HepG2 (cell line): ENCODE results near the gene RBBP5. TPM values are rescaled to one million over a fixed set of nuclear protein-coding genes. Genes with fewer than 3 reads are reported as not detected.
A peak's percentile ranks its signal among the peaks of the same experiment; 100 is the strongest.

Experiments used
- ATAC-seq: fragments of 200-7000 bp; cut with Tn5 transposase; 3 replicates; pipeline ENCODE4 v1.9.1; 2020; ENCODE audit warnings: mild to moderate bottlenecking, moderate library complexity
- BruUV-seq: library from RNA; stranded (reverse); fragments of 400-500 nt; replicated peaks from 2 replicates; lab custom pipeline; 2021; lab: Mats Ljungman, UMichigan
- CTCF ChIA-PET: fragments of 300-600 bp; formaldehyde crosslinking; extraction: SDS; loops from one replicate; lab custom pipeline; 2021; ENCODE audit warnings: low total read pairs, inconsistent platforms, low intra/inter-chr PET ratio; lab: Yijun Ruan, JAX
- POLR2A ChIA-PET: fragments of 350-600 bp; sonication (Branson Sonifier 250); formaldehyde crosslinking; loops from one replicate; lab custom pipeline; 2020; ENCODE audit warnings: antibody characterized with exemption, inconsistent platforms; lab: Yijun Ruan, JAX
- DNase-seq: peaks from one replicate; pipeline ENCODE4 v3.0.0-alpha.2; 2015; ENCODE audit warnings: low spot score
- FAIRE-seq: peaks from 3 replicates; lab custom pipeline; 2011; peaks lifted over from hg19 to GRCh38; lab: Jason Lieb, UNC
- H2AFZ ChIP-seq: one replicate; pipeline ENCODE4 v1.6.1; 2011; ENCODE audit warnings: low read length, inconsistent platforms
- H3K27ac ChIP-seq: fragments of 300-600 bp; 3 replicates; pipeline ENCODE4 v1.8.0; 2011; ENCODE audit warnings: mixed run types, mild to moderate bottlenecking, mixed read lengths, low read length, inconsistent platforms; ENCODE audit not compliant: insufficient read depth; ENCODE audit errors: extremely low read length
- H3K27me3 ChIP-seq, 2 experiments: fragments of 200-600 bp in 1 of 2; 2 replicates in 1 of 2; 3 replicates in 1 of 2; pipeline versions ENCODE4 v1.6.0 to v1.8.0; 2011; ENCODE audit warnings: low read length in 2 of 2, mild to moderate bottlenecking in 2 of 2, moderate library complexity in 2 of 2, inconsistent platforms in 1 of 2; ENCODE audit not compliant: insufficient read depth in 2 of 2, control insufficient read depth in 1 of 2
- H3K36me3 ChIP-seq, 2 experiments: fragments of 200-600 bp in 1 of 2; replicated peaks in 1 of 2; 2 replicates in 1 of 2; 3 replicates in 1 of 2; pipeline versions ENCODE4 v1.5.1 to v1.8.0; 2011; ENCODE audit warnings: low read length in 2 of 2, inconsistent platforms in 1 of 2; ENCODE audit not compliant: insufficient read depth in 2 of 2, control insufficient read depth in 1 of 2
- H3K4me1 ChIP-seq: 2 replicates; pipeline ENCODE4 v1.5.1; 2012; ENCODE audit warnings: low read length, inconsistent platforms; ENCODE audit not compliant: insufficient read depth
- H3K4me2 ChIP-seq: 2 replicates; pipeline ENCODE4 v1.6.0; 2011; ENCODE audit warnings: low read depth, low read length, inconsistent platforms
- H3K4me3 ChIP-seq, 3 experiments: fragments of 200-600 bp in 1 of 3; sonication (generic), shearing (Covaris generic) in 1 of 3; replicated peaks in 1 of 3; 2 replicates each; pipeline ENCODE4 v1.5.1; 2011 to 2016; ENCODE audit warnings: low read length in 3 of 3, inconsistent platforms in 2 of 3, low read depth in 2 of 3, mild to moderate bottlenecking in 2 of 3, control low read depth in 1 of 3, mixed read lengths in 1 of 3; ENCODE audit not compliant: insufficient read depth in 1 of 3
- H3K79me2 ChIP-seq: one replicate; pipeline ENCODE4 v1.6.1; 2011; ENCODE audit warnings: low read length, inconsistent platforms; ENCODE audit not compliant: insufficient read depth
- H3K9ac ChIP-seq: 2 replicates; pipeline ENCODE4 v1.6.0; 2011; ENCODE audit warnings: mild to moderate bottlenecking, low read depth, low read length, inconsistent platforms; ENCODE audit not compliant: insufficient read depth
- H3K9me3 ChIP-seq: 2 replicates; pipeline ENCODE4 v1.5.1; 2012; ENCODE audit warnings: mild to moderate bottlenecking, low read length
- H4K20me1 ChIP-seq: 2 replicates; pipeline ENCODE4 v1.6.0; 2011; ENCODE audit warnings: inconsistent platforms, mild to moderate bottlenecking, low read length, moderate library complexity; ENCODE audit not compliant: insufficient read depth
- ESRRA ChIP-seq: sonication (generic); formaldehyde crosslinking; IDR thresholded peaks from 2 replicates; pipeline ENCODE4 v1.5.1; 2020; ENCODE audit warnings: mild to moderate bottlenecking, low read depth, missing genetic modification reagents
- HES4 ChIP-seq: sonication (generic); formaldehyde crosslinking; IDR thresholded peaks from 2 replicates; pipeline ENCODE4 v1.9.0; 2021; ENCODE audit warnings: mild to moderate bottlenecking, missing genetic modification reagents, borderline replicate concordance
- HNRNPH1 ChIP-seq: fragments of 200-400 bp; formaldehyde crosslinking; optimal IDR thresholded peaks from 2 replicates; pipeline ENCODE3; 2017; ENCODE audit warnings: mild to moderate bottlenecking, low read depth, low read length
- JUN ChIP-seq: sonication (generic); formaldehyde crosslinking; IDR thresholded peaks from 2 replicates; pipeline ENCODE4 v1.4.0; 2020; ENCODE audit warnings: mild to moderate bottlenecking, missing genetic modification reagents
- JUNB ChIP-seq: sonication (generic); formaldehyde crosslinking; IDR thresholded peaks from 2 replicates; pipeline ENCODE4 v1.8.0; 2022; ENCODE audit warnings: missing genetic modification reagents, mild to moderate bottlenecking, borderline replicate concordance
- KAT7 ChIP-seq: IDR thresholded peaks from 2 replicates; pipeline ENCODE4 v1.6.1; 2018; ENCODE audit warnings: borderline replicate concordance, missing compliant biosample characterization
- MAFF ChIP-seq: IDR thresholded peaks from 2 replicates; pipeline ENCODE4 v1.6.1; 2011; ENCODE audit warnings: low read depth, low read length, improper control_type of control experiment
- MAFK ChIP-seq, 2 experiments: IDR thresholded peaks in 1 of 2; conservative IDR thresholded peaks in 1 of 2; 2 replicates each; pipeline ENCODE4 v1.6.1; 2011; ENCODE audit warnings: improper control_type of control experiment in 2 of 2, low read length in 2 of 2
- NFYB ChIP-seq: sonication (generic); formaldehyde crosslinking; IDR thresholded peaks from 2 replicates; pipeline ENCODE4 v1.4.0; 2020; ENCODE audit warnings: missing genetic modification reagents
- PHF20 ChIP-seq: sonication (generic); formaldehyde crosslinking; IDR thresholded peaks from 2 replicates; pipeline ENCODE4 v1.5.0; 2020; ENCODE audit warnings: mild to moderate bottlenecking, missing genetic modification reagents
- TBX2 ChIP-seq: sonication (generic); formaldehyde crosslinking; IDR thresholded peaks from 2 replicates; pipeline ENCODE4 v1.5.0; 2020; ENCODE audit warnings: missing genetic modification reagents, mild to moderate bottlenecking, borderline replicate concordance
- THYN1 ChIP-seq: sonication (generic); formaldehyde crosslinking; IDR thresholded peaks from 2 replicates; pipeline ENCODE4 v1.8.1; 2023; ENCODE audit warnings: low read depth, mild to moderate bottlenecking, moderate library complexity, missing genetic modification reagents, borderline replicate concordance
- ZFYVE20 ChIP-seq: sonication (generic); formaldehyde crosslinking; IDR thresholded peaks from 2 replicates; pipeline ENCODE4 v1.8.0; 2023; ENCODE audit warnings: low read depth, mild to moderate bottlenecking, moderate library complexity, missing genetic modification reagents, borderline replicate concordance
- ZNF138 ChIP-seq: sonication (generic); formaldehyde crosslinking; IDR thresholded peaks from 2 replicates; pipeline ENCODE4 v1.5.0; 2020; ENCODE audit warnings: mild to moderate bottlenecking, low read depth, missing genetic modification reagents
- WGBS: methylation state at CpG from one replicate; pipeline ENCODE4 v1.1.6; 2017; ENCODE audit warnings: low lambda C conversion rate; 5-methylcytosine and 5-hydroxymethylcytosine counted together
- in situ Hi-C: cut with HindIII; loops from 2 replicates; pipeline ENCODE4 v1.10.0; 2017; ENCODE audit warnings: low pct_unique_long_range_greater_than_20kb; ENCODE audit not compliant: extremely low pct_ligation_motif_present
- intact Hi-C: fragments of 100-400 bp; cut with micrococcal nuclease; formaldehyde crosslinking; loops from one replicate; pipeline ENCODE4 v1.10.0; 2022; ENCODE audit not compliant: unreplicated experiment
- polyA plus RNA-seq, 8 experiments: library from polyadenylated mRNA; depleted of rRNA in 3 of 8; stranded (reverse) in 7 of 8; unstranded in 1 of 8; fragments of >200 nt; fragmentation: Illumina TruSeq in 4 of 8; extraction: Trizol in 4 of 8; gene quantifications; 2 replicates each; pipeline versions ENCODE4 v1.2.1 to v1.2.3, GENCODE V29; 2011 to 2016; ENCODE audit warnings: low read depth in 4 of 8, missing spikeins in 1 of 8, mixed read lengths in 1 of 8; ENCODE audit not compliant: insufficient read depth in 1 of 8
- total RNA-seq, 5 experiments: library from RNA; depleted of rRNA; stranded (reverse); fragments of >200 nt; fragmentation: Illumina TruSeq; extraction: Trizol; gene quantifications; 2 replicates each; pipeline ENCODE4 v1.2.3, GENCODE V29; 2016; ENCODE audit warnings: low read depth in 1 of 5
- TF ChIP-seq, protein P1 (sequence below): sonication (generic); formaldehyde crosslinking; IDR thresholded peaks from 2 replicates; pipeline ENCODE4 v1.4.0; 2020; ENCODE audit warnings: missing genetic modification reagents, mild to moderate bottlenecking, borderline replicate concordance

The RBBP5 gene
- total and polyA plus RNA-seq, 2 of the 13 experiments (the other 11 are each of a cell fraction or from before 2014, with no cell fraction given), result 6.6 to 17.1 TPM

DNA sequence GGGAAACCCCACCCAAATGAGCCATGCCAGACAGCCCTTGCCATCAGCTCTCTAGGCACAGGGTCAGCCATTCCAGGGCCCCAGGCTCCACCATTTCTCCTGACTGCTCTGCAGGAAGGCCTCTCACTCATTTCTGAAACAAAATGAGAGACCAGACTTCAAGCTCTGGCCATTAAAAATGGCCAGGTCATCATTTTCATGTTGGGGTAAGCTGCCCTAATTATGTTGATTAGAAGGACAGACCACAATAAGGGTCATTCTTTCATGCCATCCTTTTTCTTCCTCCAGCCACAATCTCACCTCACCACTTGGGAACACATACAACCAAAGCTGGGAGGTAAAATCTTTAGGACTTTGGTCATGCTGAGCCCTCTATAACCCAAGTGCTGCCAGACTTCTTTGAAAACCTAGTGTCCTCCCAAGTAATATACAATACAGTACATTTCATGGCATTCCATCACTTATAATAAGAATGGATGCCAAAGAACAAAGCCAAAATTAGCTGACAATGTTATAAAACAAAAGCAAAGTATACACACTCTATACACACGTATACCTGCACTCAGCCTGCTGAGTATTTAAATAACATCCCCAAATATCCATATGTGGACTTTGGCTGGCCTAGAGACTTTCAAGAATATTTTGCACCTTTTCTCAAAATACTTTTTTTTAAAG lies 22.4 kb upstream of the RBBP5 start:
- Histone ChIP-seq H3K27ac (no peak overlapping the region), H2AFZ (no peak overlapping the region), H4K20me1 (no peaks in the 10 kb centered on the region), H3K79me2 (no peaks in the 10 kb centered on the region), H3K4me3 (no peak overlapping the region), H3K9ac (no peak overlapping the region), H3K4me1 (peaks cover 25% of the 10 kb centered on the region), H3K4me2 (no peak overlapping the region), H3K36me3 (peaks cover 2 to 13% of the 10 kb centered on the region in 2 experiments; a peak in 3 of 5 replicates), H3K27me3 (no peaks in the 10 kb centered on the region), H3K9me3 (no peaks in the 10 kb centered on the region)
- in situ Hi-C loops, result no loop called here
- TF ChIP-seq JUN, result no peak
- peak; percentile 77 to 78 for TF ChIP-seq MAFK (conservative IDR thresholded peaks at IDR 0.05 in 1 of 2, IDR thresholded peaks at IDR 0.05 in 1 of 2; ENCODE audit: low read length in 2 of 2)
- peak; percentile 55 for TF ChIP-seq MAFF
- intact Hi-C loops, result loop anchor here (5.0 kb wide), 1 partner anchor 157 kb away; no protein-coding TSS in a partner anchor
- no TSS peak for BruUV-seq
- 67% methylated on average over 1 of the region's 1 CpG for WGBS
- ATAC-seq, result no peak
- no peak for DNase-seq
- FAIRE-seq, result no peak
- POLR2A ChIA-PET, result no interaction called here
- CTCF ChIA-PET, result no interaction called here

DNA sequence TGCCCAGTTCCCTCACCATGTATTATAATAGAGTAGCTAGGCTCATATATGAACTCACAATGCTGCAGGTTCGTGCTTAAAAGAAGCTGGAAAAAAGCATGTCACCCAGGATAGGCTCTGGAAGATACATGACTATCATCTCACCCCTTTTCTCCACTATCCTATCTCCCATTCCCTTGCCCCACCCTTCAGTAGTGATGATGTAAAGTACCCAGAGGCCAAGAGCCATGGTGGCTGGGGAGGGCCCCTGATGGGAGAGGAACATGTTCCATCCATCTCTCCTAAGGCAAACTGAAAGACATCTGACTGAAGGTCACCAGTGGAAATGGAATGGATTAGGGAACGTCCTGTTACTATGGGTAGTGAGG lies 20.3 kb upstream of the RBBP5 start:
- DNase-seq (no peak), FAIRE-seq (no peak), ATAC-seq (peak; percentile 18; the same call in 2 of the 3 replicates)
- in situ Hi-C loops (no loop called here), intact Hi-C loops (loop anchor here (5.0 kb wide), 1 partner anchor 155 kb away; no protein-coding TSS in a partner anchor)
- 0 out of 5 replicates have a peak, but pooled peaks cover 0 to 2% of the 10 kb centered on the region in 2 experiments for H3K36me3 ChIP-seq
- POLR2A ChIA-PET, result no interaction called here
- no peaks in the 10 kb centered on the region for H3K9me3 ChIP-seq
- H3K27ac ChIP-seq, result no peak overlapping the region
- H3K79me2 ChIP-seq, result no peaks in the 10 kb centered on the region
- no peaks in the 10 kb centered on the region for H4K20me1 ChIP-seq
- no peak overlapping the region for H3K4me3 ChIP-seq
- peaks cover 25% of the 10 kb centered on the region for H3K4me1 ChIP-seq
- 20% methylated on average over 2 of the region's 2 CpGs for WGBS
- H2AFZ ChIP-seq, result no peak overlapping the region
- no peaks in the 10 kb centered on the region for H3K27me3 ChIP-seq
- H3K9ac ChIP-seq, result no peak overlapping the region
- BruUV-seq, result no TSS peak
- CTCF ChIA-PET, result interaction anchor here (1.3 kb wide), 2 partner anchors 114 to 153 kb away, joined by 4 to 6 read pairs; no protein-coding TSS in a partner anchor
- H3K4me2 ChIP-seq, result peak overlapping the region; percentile 63; the same call in 1 of the 2 replicates
- TF ChIP-seq, protein P1, sequence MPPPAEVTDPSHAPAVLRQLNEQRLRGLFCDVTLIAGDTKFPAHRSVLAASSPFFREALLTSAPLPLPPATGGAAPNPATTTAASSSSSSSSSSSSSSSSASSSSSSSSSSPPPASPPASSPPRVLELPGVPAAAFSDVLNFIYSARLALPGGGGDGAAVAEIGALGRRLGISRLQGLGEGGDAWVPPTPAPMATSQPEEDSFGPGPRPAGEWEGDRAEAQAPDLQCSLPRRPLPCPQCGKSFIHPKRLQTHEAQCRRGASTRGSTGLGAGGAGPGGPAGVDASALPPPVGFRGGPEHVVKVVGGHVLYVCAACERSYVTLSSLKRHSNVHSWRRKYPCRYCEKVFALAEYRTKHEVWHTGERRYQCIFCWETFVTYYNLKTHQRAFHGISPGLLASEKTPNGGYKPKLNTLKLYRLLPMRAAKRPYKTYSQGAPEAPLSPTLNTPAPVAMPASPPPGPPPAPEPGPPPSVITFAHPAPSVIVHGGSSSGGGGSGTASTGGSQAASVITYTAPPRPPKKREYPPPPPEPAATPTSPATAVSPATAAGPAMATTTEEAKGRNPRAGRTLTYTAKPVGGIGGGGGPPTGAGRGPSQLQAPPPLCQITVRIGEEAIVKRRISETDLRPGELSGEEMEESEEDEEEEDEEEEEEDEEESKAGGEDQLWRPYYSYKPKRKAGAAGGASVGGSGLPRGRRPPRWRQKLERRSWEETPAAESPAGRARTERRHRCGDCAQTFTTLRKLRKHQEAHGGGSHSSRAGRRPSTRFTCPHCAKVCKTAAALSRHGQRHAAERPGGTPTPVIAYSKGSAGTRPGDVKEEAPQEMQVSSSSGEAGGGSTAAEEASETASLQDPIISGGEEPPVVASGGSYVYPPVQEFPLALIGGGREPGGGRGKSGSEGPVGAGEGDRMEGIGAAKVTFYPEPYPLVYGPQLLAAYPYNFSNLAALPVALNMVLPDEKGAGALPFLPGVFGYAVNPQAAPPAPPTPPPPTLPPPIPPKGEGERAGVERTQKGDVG (CRISPR knock-in tag), result no peak
- TF ChIP-seq ZFYVE20 (CRISPR knock-in tag), result no peak
- no peak for TF ChIP-seq THYN1 (CRISPR knock-in tag)
- no peak for TF ChIP-seq TBX2 (CRISPR knock-in tag)
- no peak for TF ChIP-seq HNRNPH1
- TF ChIP-seq ESRRA (CRISPR knock-in tag), result no peak
- TF ChIP-seq NFYB (CRISPR knock-in tag), result no peak
- no peak for TF ChIP-seq JUNB
- TF ChIP-seq HES4 (CRISPR knock-in tag), result no peak
- TF ChIP-seq KAT7 (CRISPR knock-in tag), result no peak
- no peak for TF ChIP-seq PHF20 (CRISPR knock-in tag)
- no peak for TF ChIP-seq ZNF138
